Measurements from ENCODE around the gene CYP2R1.
"Not testable (repeated sequence)": the region's sequence is repeated elsewhere in the genome, so short reads cannot be mapped to it uniquely, and the experiment has no call there.

The CYP2R1 gene

DNA sequence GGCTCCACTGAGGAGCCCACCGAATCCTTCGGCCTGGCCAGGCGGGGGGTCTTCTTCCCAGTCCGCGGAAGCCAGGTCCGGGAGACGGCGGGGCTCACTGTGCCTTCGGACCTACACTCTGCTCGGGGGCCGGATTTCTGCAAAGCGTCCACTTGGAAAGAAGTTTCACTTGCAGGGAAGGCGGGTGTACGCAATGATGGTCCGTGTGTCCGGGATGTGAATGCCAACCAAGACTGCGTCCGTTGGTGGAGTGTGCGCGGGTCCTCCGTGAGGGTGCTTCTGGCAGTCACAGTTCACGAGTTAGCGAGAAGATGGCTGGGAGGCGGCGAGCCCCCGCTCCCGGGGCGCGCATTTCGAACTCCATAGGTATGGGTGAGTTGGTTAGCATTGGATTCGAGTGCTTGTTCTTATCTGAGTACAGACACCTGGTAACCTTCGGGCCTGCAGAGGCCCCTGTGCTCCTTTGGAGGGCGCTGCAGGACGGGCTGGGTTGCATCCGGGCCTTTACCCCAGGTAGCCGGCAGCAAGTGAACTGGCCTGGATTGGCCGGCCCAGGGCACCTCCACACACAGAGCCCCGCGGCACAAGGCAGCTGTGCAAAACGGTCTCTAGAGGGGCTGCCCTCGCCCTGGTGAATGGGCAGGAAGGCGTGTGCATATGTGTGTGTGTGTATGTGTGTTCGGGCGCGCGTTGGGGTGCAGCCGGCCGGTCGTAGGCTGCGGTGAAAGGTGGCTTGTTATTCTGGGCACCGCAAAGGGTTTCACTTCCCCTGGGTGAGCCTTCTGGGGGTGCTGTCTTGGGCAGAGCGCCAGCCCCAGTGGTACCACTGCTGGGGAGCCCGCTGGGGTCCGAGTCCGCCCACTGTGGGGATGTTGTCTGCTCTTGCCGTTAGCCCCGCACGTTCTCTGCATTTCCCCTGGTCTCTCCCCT is 13.3 kb upstream of the CYP2R1 start:
- peak; percentile 88 to 92 for DNase-seq
- no peak for TF ChIP-seq POLR2A (IDR thresholded peaks at IDR 0.05; ENCODE audit: low read length)
- TF ChIP-seq GATA1 (IDR thresholded peaks at IDR 0.05; ENCODE audit: low read depth, low read length): no peak

DNA sequence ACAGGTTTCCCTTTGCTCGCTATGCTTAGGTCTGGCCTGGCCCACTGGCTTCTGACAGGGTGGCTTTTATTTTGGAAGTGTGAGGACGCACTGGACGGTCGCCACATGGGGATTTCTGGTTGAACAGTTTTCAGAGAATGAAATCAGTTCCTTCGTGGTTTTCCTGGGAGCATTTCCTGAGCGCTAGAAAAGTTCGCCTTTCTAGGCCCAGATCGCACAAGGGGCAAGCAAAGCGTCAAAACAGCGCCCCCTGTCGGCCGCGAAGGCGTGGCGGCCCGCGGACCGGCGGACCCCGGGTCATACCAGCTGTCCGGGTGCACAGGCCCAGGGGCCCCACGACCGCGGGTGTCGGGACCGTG is 12.7 kb upstream of the CYP2R1 start:
- TF ChIP-seq GATA1 (IDR thresholded peaks at IDR 0.05; ENCODE audit: low read depth, low read length): no peak
- TF ChIP-seq POLR2A (IDR thresholded peaks at IDR 0.05; ENCODE audit: low read length): no peak
- peak; percentile 83 to 88 for DNase-seq

DNA sequence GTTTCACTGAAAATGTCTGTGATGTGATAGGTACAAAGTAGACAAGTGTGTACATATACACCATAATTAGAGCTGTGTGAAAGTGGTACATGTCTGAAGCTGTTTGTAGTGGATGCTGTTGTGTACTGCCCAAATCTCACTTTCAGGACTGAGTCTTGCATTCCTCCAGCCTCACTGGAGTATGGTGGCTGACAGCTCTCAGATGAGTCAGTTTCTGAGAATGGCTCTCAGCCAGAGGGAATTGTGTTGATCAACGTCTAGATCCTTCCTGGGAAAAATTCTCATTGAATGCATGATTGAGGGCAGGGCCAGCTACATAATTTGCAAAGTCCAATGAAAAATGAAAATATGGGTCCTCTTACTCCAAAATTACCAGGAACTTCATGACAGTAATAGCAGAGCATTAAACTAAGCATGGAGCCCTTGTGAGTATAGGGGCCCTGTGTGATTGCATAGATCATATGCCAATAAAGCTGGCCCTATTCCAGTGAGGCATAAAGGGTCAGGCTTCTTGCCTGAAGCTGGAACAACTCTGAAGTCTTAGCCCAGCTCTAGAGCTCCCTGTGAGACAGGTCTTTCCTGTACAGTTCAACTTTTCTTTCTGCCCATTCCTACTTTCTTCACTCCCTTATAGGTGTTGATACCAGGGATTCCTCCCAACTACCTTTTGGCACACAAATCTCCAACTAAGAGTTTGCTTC is 10.8 kb upstream of the CYP2R1 start:
- DNase-seq: no peak
- no peak for TF ChIP-seq GATA1 (IDR thresholded peaks at IDR 0.05; ENCODE audit: low read depth, low read length)
- TF ChIP-seq POLR2A (IDR thresholded peaks at IDR 0.05; ENCODE audit: low read length): no peak

DNA sequence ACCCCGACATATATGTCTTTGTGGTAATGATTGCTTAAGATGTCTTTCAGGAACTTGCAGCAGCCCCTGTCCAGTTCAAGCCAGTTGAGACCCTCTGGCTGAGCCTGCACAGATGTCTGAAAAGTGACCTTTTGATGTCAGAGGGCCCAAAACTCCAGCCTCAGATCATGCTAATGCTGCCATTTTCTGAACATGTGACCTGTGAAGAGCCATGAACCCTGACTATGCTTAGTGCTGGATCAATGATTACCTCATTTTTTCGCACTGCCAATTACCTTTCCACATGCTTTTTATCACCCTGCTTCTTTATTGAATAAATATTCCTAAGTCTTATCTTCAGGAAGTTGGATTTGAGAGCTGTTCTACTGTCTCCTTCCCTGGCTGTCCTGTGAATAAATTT is 6.9 kb upstream of the CYP2R1 start:
- DNase-seq: no peak
- no peak for TF ChIP-seq GATA1 (IDR thresholded peaks at IDR 0.05; ENCODE audit: low read depth, low read length)
- no peak for TF ChIP-seq POLR2A (IDR thresholded peaks at IDR 0.05; ENCODE audit: low read length)

DNA sequence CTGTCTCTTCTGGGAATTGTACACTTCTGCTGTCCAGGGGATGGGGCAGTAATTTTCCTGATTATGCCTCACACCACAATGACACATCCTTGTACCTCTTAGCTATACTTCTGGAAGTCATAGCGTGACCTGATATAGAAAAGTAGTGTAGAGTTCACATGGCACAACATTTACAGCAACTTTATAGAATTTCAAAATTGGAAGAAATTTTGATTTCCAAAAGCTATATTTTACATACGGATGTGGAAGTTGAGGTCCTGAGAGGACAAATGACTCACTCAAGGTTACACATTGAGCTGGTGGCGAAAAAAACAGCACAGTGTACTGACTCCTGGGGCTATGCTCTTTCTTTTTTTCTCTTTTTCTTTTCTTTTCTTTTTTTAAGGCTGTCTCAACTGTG is 6.3 kb upstream of the CYP2R1 start:
- DNase-seq: no peak
- TF ChIP-seq POLR2A (IDR thresholded peaks at IDR 0.05; ENCODE audit: low read length) (no peak), GATA1 (IDR thresholded peaks at IDR 0.05; ENCODE audit: low read depth, low read length) (no peak)

DNA sequence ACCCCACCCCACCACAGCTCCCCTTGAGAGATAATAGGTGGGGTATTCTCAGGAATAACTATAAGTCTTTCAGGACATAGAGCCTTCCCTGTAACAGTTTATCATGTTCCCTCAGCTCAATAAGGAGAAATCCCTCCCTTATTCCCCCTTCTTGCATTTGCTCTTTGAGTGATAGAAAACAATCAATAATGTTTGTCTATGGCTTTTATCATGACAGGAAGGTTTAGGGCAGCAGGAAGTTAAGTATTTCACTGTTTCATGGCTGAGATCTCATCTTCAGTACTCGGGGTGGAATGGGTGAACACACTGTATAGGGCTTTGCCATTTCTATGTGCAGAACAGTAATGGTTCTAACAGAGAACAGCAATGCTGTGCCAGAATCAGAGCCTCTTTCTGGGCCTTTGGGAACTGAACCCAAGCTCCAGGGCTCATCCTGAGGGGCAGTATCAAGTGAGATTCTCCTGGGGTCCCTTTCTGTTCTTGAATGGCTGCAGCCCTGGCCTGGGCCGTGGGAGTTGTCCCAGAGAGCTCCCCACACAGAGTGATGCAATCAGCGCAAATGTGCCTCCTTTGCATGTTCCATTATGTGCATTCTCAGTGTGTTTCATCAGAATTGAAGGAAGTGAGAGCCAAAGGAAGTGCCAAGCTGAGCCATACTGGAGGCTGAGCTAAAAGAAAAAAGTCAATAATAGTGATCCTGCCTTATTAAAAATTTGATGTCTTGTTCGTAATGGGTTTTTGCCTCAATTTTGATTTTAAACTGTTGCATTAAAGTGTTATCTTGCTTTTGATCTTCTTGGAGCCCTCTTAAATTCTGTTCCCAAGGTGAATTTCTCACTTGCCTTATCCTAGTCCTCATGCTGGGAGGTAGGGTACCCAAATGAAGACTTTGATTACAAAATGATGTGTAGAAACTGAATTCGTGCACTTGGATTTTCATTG is 2.9 kb upstream of the CYP2R1 start:
- peak; percentile 42 to 80 for DNase-seq
- TF ChIP-seq POLR2A (IDR thresholded peaks at IDR 0.05; ENCODE audit: low read length): no peak
- TF ChIP-seq GATA1 (IDR thresholded peaks at IDR 0.05; ENCODE audit: low read depth, low read length): no peak

DNA sequence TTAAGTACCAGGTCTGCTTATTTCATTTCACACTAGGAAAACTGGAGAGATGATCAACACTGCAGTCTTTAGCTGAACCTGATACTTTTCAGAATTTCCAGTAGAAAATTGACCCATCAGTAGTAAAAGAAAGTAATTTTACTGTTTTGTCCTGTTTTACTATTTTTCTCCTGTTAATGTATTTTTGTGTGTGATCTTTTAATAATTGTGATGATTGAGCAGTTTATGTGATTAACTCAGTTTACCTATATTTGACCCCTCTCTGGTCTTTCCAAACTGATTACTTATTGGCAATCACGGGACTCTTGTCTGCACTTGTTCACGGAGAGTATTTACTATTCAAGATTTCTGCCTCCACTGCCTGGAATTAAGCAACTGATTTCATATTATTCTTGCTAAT is 546 bp upstream of the CYP2R1 start:
- DNase-seq: no peak
- TF ChIP-seq GATA1 (IDR thresholded peaks at IDR 0.05; ENCODE audit: low read depth, low read length) (no peak), POLR2A (IDR thresholded peaks at IDR 0.05; ENCODE audit: low read length) (no peak)

DNA sequence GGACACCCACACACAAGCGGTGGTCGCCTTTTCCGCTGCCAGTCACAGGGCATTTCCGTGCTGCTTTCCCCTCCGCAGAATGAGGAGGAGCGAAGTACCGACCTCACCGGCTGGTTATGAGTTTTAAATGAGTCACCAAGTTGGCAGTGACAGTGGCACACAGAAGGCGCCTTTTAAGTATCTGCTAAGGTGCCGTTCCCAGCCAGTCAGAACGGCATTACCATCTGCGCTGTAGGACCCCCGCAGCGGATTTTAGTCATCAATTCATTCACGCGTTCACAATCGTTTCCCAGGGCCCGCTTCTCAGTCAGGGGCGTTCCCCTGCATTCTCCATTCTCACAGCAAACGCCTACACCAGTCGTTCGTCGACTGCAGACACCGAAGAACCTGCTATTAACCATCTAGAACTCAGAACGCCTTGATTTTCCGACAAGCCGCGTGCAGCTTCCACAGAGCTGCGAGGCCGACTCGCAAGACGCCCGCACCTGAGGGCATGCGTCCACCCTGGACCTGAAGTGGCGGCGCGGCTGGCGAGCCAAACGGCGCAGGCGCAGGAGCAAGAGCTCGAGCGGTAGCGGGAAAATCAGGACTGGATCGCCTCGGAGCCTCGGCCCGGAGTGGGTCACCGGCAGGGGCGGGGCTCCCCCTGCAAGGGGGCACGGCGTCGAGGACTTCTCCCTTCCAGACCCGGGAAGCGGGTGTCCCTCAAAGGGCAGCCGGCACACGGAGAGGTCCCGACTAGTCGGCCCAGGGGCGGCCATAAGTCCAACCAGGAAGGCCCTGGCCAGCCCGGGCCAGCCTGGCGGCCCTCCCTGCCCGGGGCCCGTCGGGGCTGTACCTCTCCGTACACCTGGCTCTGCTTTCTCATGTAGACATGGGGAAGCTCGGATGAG is 642 bp downstream of the CYP2R1 start:
- TF ChIP-seq GATA1 (IDR thresholded peaks at IDR 0.05; ENCODE audit: low read depth, low read length): no peak
- TF ChIP-seq POLR2A (IDR thresholded peaks at IDR 0.05; ENCODE audit: low read length): peak; percentile 83
- DNase-seq: peak; percentile 93 to 95

DNA sequence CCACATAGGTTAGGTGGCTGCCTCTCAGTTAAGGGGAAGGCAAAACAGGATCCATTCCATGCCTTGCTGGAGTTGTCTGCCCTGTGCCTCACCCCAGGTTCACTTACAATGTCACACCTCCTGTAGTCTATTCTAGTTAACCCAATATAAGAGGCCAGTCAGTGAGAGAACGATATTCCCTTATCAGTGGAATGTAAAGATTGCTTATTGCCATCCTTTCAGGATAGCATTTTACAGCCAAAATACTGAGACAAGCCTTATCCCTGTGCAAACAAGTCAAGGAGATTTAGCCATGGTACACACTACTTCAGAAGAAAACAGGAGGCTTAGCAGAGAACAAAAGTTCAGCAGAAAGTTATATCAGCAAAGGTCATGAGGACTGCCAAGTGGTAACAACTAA is 5.5 kb downstream of the CYP2R1 start:
- TF ChIP-seq POLR2A (IDR thresholded peaks at IDR 0.05; ENCODE audit: low read length) (no peak), GATA1 (IDR thresholded peaks at IDR 0.05; ENCODE audit: low read depth, low read length) (no peak)
- no peak for DNase-seq

DNA sequence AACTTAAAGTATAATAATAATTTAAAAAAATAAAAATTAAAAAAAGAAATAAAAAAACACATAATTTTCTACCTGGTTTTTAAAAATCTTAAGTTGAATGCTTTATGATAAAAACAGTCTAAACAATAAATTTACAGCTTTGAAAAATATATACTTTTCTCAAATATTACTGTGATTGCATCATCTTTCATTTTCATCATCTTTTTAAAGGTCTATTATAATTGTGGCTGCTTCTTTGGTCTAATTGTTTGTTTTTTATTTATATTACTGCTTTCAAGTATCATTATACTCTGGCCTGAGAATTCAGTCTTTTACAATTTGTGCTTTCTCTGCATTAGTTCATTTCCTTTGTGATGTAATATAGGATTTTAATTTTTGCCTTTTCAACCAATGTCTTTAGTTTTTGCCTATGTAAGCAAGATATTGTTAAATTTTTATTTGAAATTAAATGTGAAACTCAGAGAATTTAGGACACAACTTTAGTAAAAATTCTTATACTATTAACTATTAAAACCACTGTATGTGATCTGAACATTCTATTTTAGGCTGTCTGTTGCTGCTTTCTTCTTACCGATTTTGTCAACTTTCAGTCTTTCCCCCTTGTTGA is 7.3 kb downstream of the CYP2R1 start:
- TF ChIP-seq GATA1 (IDR thresholded peaks at IDR 0.05; ENCODE audit: low read depth, low read length): no peak
- no peak for TF ChIP-seq POLR2A (IDR thresholded peaks at IDR 0.05; ENCODE audit: low read length)
- DNase-seq: no peak

DNA sequence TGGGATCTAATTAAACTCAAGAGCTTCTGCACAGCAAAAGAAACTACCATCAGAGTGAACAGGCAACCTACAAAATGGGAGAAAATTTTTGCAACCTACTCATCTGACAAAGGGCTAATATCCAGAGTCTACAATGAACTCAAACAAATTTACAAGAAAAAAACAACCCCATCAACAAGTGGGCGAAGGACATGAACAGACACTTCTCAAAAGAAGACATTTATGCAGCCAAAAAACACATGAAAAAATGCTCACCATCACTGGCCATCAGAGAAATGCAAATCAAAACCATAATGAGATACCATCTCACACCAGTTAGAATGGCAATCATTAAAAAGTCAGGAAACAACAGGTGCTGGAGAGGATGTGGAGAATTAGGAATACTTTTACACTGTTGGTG is 8.3 kb downstream of the CYP2R1 start:
- DNase-seq: not testable (repeated sequence)

DNA sequence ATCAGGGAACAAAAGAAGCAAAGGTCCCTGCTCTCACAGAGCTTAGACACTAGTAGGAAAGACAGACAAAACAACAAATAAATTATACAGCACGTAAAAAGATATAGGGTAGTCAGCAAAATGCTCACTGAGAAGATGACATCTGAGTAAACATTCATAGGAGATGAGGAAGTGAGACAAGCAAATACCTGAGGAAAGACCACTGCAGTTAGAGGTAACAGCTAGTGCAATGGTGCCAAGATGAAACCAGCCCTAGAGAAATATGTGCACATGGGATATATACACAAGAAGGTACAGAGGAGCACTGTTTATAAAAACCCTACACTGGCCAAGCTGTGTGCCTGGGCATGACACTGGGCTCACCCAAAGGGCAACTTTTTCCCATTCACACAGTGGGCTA is 9.8 kb downstream of the CYP2R1 start:
- TF ChIP-seq POLR2A (IDR thresholded peaks at IDR 0.05; ENCODE audit: low read length) (no peak), GATA1 (IDR thresholded peaks at IDR 0.05; ENCODE audit: low read depth, low read length) (no peak)

More for the DNA sequence above, 9.8 kb downstream of the CYP2R1 start:
- no peak for DNase-seq
